GM12874 (cell line): ENCODE results near the gene COPS3.

Experiments used
- CTCF ChIP-seq: IDR thresholded peaks from 2 replicates; pipeline ENCODE4 v1.5.1; 2011; ENCODE audit warnings: low read depth, mild to moderate bottlenecking, control low read depth, low read length, moderate library complexity; ENCODE audit not compliant: insufficient read depth

COPS3 gene

DNA sequence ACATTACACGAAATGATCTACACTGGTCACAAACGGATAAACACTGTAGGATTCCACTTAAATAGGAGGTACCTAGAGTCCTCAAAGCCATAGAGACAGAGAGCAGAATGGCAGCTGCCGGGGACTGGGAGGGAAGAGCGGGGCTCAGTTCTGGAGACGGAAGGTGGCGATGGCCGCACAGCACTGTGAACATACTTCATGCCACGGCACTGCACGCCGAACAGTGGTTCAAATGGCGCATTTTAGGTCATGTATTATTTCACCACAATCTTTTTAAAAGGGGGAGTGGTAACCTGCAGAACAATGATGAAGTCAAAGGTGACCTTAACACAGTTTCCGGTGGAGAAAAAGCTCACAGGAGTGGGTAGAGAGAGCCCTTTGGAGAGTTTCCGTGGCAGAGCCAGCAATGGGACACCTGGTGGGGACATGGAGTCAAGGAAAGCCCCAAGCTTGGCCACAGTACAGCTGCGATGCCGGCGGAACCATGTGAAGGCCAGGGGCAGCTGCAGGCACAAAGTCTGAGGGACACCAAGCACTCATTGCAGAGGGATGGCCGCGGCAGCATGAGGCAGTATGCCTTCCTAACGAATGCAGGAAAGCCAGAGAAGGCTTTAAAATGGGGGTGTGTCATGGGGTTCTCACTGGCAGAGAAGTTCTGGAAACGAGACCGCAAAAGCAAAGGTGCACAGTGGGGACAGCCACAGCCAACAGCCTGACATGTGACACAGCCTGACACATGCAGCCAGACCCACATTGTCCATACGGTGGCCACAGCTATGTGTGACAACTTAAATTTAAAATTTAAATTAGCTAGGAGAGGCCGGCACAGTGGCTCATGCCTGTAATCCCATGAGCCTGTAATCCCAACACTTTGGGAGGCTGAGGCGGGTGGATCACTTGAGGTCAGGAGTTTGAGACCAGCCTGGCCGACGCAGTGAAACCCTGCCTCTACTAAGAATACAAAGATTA lies 51.3 kb downstream of the COPS3 start:
- no peak for TF ChIP-seq CTCF

DNA sequence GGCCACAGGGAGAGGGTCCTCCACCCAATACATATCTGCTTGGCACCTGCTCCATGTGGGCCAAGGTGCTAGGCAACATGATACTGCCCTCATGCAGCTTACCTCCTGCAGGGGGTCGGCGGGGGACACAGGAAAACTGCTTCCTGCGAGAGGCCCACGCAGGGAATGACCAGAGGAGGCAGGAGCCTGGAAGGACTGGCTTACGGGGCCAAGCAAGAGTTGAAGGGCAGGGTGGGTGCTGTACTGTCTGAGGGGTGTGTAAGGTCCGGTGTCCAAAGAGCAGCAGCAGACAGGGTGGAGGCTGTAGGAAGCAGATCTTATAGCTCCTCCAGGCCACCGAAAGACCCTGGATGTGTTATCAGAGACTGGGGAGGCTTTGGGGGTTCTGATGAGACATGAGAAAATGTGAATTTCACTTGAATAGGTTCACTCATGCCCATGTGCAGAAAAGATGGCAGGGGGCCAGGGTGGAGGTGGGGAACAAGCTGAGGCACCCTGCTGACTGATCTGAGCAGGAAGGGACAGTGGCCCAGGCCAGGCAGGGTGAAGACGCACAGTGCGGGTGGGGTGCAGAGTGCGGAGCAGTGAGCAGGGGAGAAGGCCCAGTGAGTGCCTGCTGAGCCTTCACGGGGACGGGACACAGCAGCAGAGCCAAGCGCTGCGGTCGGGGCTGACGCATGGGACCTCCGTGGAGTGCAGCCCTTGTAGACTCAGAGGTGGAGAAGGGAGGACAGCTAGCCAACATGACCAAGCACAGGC lies 52.3 kb downstream of the COPS3 start:
- no peak for TF ChIP-seq CTCF

DNA sequence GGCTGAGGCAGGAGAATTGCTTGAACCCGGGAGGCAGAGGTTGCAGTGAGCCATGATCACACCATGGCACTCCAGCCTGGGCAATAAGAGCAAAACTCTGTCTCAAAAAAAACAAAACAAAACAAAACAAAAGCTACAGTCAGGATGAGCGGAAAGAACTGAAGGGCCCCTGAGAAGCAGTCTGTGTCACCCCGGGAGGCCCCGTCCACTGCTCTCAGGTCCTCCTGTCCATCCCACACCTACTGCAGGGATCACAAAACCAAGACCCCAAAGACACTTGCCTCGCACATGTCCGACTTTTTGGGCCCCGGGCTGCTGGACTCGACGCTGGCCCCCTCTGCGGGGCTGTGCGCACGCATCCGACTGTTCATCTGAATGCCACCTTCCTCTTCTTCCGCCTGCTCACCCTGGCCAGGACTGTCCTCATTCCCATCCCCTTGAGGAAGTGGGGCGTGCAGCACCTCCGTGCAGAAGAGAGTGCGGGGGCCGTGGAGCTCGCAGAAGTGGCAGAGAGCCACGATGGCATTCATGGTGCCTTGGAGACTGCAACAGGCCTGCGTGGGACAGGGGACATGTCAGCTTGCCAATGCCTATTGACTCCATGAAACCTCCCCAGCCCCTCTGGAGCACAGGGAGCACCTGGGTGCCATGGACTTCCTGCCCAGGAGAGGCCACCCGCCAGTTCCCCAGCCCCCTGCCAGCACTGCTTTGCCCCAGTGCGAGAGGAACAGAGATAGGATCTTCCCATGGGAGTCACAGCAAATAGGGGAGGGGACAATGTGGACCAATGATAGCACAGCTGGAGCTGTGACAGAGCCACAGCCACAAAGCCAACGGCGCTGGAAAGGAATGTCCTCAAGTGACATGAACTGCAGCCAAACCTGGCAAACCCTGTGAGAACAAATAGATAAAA lies 53.2 kb downstream of the COPS3 start:
- no peak for TF ChIP-seq CTCF

DNA sequence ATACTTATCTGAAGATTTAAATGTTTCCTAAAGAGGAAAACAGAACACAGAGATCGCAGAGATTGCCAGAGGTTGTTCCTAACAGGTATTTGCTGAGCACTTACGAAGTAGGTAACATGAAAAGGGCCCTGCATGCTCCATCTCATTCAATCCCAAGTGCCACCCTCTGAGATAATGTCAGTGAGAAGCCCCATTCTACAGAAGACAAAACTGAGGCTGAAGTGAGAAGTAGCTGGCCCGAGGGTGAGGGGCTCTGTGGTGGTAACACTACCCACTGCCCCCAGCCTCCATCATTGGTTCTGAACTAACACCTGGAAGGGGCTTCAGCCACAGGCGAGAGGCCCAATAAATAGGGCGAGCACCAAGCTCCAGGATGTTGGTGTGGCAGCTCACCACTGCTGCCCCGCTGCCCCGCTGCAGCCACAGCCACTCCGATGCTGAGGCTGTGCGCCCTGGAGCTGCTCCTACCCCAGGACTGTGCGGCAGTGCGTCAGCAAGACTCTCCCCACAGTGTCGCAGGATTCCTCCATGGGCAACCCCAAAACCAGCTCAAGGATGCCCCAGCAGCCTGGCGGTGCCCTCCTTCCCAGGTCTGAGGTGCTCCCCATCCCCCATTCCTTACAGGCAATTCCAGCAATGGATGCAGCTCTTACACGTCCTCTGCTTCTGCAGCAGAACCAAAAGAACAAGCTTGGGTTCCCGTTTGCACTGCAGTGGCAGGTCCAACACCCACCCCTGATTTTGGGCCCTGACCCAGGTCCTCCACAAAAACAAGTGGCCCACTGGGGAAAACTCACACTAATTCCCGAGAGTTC lies 54.4 kb downstream of the COPS3 start:
- no peak for TF ChIP-seq CTCF

GRCh38 chr17:17225901-17226300 lies 55.1 kb downstream of the COPS3 start:
- no peak for TF ChIP-seq CTCF

DNA sequence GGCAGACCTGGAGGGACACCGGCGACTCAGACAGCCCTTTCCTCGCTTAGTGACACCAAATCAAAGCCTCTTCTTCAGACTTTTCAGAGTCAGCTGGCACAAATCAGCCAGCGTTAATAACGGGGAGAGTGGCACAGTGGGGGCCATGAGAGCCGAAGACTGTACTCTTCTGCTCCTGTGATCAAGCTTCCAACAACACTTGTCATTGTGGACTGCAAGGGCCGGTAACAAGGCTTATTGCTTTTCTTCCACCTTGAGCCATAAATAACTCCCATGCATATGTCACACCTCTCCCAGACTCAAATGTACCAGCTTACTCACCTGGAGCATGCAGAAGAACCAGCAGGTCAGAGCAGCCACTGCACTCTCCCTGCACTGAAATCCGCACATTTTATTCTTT lies 56.9 kb downstream of the COPS3 start:
- TF ChIP-seq CTCF = no peak
